PC-3 (cell line): ENCODE measurements around the gene SLC24A3. TPM values are rescaled to one million over a fixed set of nuclear protein-coding genes. Genes with fewer than 3 reads are reported as not detected.

Experiments used
- ATAC-seq: fragments of 200-7000 bp; cut with Tn5 transposase; 2 replicates; pipeline ENCODE4 v1.9.1; 2020; ENCODE audit warnings: mild to moderate bottlenecking, moderate library complexity
- BruUV-seq: library from RNA; stranded (reverse); fragments of 400-500 nt; replicated peaks from 2 replicates; lab custom pipeline; 2021; lab: Mats Ljungman, UMichigan
- CTCF ChIA-PET: fragments of 300-600 bp; sonication (Branson Sonifier 250); formaldehyde crosslinking; loops from one replicate; lab custom pipeline; 2022; ENCODE audit warnings: antibody characterized with exemption; lab: Charles Lee
- POLR2A ChIA-PET: fragments of 300-600 bp; sonication (Branson Sonifier 250); formaldehyde crosslinking; loops from one replicate; lab custom pipeline; 2022; ENCODE audit warnings: antibody characterized with exemption; ENCODE audit not compliant: unreplicated experiment; lab: Charles Lee
- DNase-seq: peaks from one replicate; pipeline ENCODE4 v3.0.0-alpha.2; 2015
- H2AFZ ChIP-seq: fragments of 300-600 bp; sonication (generic); 2 replicates; pipeline ENCODE4 v1.6.0; 2016; ENCODE audit warnings: antibody characterized with exemption, low read length
- H3F3A ChIP-seq: fragments of 300-600 bp; sonication (generic); one replicate; pipeline ENCODE4 v1.6.0; 2017; ENCODE audit warnings: antibody characterized with exemption, low read length, control low read depth, mild to moderate bottlenecking; ENCODE audit not compliant: unreplicated experiment
- H3K27ac ChIP-seq: fragments of 300-600 bp; sonication (generic); 2 replicates; pipeline ENCODE4 v1.5.1; 2016; ENCODE audit warnings: mild to moderate bottlenecking, low read length
- H3K27me3 ChIP-seq: fragments of 300-600 bp; sonication (generic); 2 replicates; pipeline ENCODE4 v1.6.1; 2016; ENCODE audit warnings: low read length, mixed read lengths
- H3K36me3 ChIP-seq: fragments of 300-600 bp; sonication (generic); 2 replicates; pipeline ENCODE4 v1.6.1; 2016; ENCODE audit warnings: low read depth, mixed run types, low read length, mixed read lengths
- H3K4me1 ChIP-seq: fragments of 300-600 bp; sonication (generic); 2 replicates; pipeline ENCODE4 v1.5.1; 2016; ENCODE audit warnings: low read length; ENCODE audit not compliant: insufficient read depth
- H3K4me2 ChIP-seq: fragments of 300-600 bp; sonication (generic); 2 replicates; pipeline ENCODE4 v1.6.0; 2016; ENCODE audit warnings: low read length
- H3K4me3 ChIP-seq: fragments of 300-600 bp; sonication (generic); 2 replicates; pipeline ENCODE4 v1.5.1; 2016; ENCODE audit warnings: mild to moderate bottlenecking, low read length, mixed read lengths
- H3K79me2 ChIP-seq: fragments of 300-600 bp; sonication (generic); 2 replicates; pipeline ENCODE4 v1.6.1; 2017; ENCODE audit warnings: low read length, mixed read lengths
- H3K9ac ChIP-seq: fragments of 300-600 bp; sonication (generic); 2 replicates; pipeline ENCODE4 v1.6.0; 2016; ENCODE audit warnings: mild to moderate bottlenecking, low read length
- H3K9me2 ChIP-seq: fragments of 300-600 bp; sonication (generic); replicated peaks from 2 replicates; pipeline ENCODE4 v1.6.1; 2016; ENCODE audit warnings: mixed run types, low read length, mixed read lengths
- H3K9me3 ChIP-seq: fragments of 300-600 bp; sonication (generic); 2 replicates; pipeline ENCODE4 v1.6.1; 2016; ENCODE audit warnings: low read length, mixed read lengths
- H4K20me1 ChIP-seq: fragments of 300-600 bp; sonication (generic); 2 replicates; pipeline ENCODE4 v1.6.1; 2016; ENCODE audit warnings: low read length, mixed read lengths
- EZH2 ChIP-seq: fragments of 300-600 bp; sonication (generic); IDR thresholded peaks from one replicate; pipeline ENCODE4 v1.6.1; 2017; ENCODE audit warnings: antibody characterized with exemption, mild to moderate bottlenecking, low read length; ENCODE audit not compliant: unreplicated experiment
- EZH2phosphoT487 ChIP-seq: fragments of 300-600 bp; sonication (generic); IDR thresholded peaks from 2 replicates; pipeline ENCODE4 v1.6.1; 2018; ENCODE audit warnings: mild to moderate bottlenecking, antibody characterized with exemption, low read length, borderline replicate concordance
- intact Hi-C: fragments of 100-400 bp; cut with micrococcal nuclease; formaldehyde crosslinking; loops from 2 replicates; pipeline ENCODE4 v1.9.0; 2023
- total RNA-seq: library from RNA; depleted of rRNA; stranded (reverse); fragments of >200 nt; gene quantifications from 2 replicates; pipeline ENCODE4 v1.2.3, GENCODE V29; 2014
- TF ChIP-seq, protein P1 (sequence below): fragments of 300-600 bp; sonication (generic); conservative IDR thresholded peaks from 2 replicates; pipeline ENCODE4 v1.5.1; 2017; ENCODE audit warnings: antibody characterized with exemption, low read depth, mild to moderate bottlenecking, low read length

Gene SLC24A3
- total RNA-seq, 1 experiment from 2014 or later = 0.11 TPM

DNA sequence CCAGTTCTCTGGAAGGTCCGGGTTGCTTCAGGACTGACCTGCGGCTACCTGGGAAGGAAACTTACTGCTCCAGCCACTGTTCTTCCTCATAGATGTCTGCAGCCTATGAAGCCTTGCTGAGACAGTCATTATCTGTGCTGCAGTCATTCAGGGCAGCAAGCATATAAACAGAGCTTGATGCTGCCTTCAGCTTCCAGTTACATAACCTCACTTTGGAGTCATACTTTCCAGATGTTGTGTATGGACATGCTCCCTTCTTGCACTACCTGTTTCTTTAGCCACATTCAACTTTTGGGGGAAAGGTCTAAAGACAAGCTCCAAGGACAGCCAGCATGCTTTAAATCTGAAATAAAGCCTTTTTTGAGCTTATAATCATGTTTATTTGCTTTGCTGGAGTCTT lies 98.1 kb downstream of the SLC24A3 start:
- Histone ChIP-seq H3K4me3 (no peak overlapping the region), H3K4me1 (no peaks in the 10 kb centered on the region), H3K9me3 (no peaks in the 10 kb centered on the region), H3K9ac (no peak overlapping the region), H3K9me2 (no peaks in the 10 kb centered on the region), H3K4me2 (no peak overlapping the region), H3F3A (no peaks in the 10 kb centered on the region), H3K36me3 (no peaks in the 10 kb centered on the region), H4K20me1 (no peaks in the 10 kb centered on the region), H2AFZ (no peak overlapping the region), H3K27ac (no peak overlapping the region), H3K79me2 (no peaks in the 10 kb centered on the region), H3K27me3 (peaks cover 47% of the 10 kb centered on the region)
- ATAC-seq (no peak), DNase-seq (no peak)
- ChIA-PET POLR2A (no interaction called here), CTCF (no interaction called here)
- TF ChIP-seq EZH2 (no peak), EZH2phosphoT487 (no peak)
- TF ChIP-seq, protein P1, sequence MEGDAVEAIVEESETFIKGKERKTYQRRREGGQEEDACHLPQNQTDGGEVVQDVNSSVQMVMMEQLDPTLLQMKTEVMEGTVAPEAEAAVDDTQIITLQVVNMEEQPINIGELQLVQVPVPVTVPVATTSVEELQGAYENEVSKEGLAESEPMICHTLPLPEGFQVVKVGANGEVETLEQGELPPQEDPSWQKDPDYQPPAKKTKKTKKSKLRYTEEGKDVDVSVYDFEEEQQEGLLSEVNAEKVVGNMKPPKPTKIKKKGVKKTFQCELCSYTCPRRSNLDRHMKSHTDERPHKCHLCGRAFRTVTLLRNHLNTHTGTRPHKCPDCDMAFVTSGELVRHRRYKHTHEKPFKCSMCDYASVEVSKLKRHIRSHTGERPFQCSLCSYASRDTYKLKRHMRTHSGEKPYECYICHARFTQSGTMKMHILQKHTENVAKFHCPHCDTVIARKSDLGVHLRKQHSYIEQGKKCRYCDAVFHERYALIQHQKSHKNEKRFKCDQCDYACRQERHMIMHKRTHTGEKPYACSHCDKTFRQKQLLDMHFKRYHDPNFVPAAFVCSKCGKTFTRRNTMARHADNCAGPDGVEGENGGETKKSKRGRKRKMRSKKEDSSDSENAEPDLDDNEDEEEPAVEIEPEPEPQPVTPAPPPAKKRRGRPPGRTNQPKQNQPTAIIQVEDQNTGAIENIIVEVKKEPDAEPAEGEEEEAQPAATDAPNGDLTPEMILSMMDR = no peak
- no TSS peak for BruUV-seq
- intact Hi-C loops = no loop called here

DNA sequence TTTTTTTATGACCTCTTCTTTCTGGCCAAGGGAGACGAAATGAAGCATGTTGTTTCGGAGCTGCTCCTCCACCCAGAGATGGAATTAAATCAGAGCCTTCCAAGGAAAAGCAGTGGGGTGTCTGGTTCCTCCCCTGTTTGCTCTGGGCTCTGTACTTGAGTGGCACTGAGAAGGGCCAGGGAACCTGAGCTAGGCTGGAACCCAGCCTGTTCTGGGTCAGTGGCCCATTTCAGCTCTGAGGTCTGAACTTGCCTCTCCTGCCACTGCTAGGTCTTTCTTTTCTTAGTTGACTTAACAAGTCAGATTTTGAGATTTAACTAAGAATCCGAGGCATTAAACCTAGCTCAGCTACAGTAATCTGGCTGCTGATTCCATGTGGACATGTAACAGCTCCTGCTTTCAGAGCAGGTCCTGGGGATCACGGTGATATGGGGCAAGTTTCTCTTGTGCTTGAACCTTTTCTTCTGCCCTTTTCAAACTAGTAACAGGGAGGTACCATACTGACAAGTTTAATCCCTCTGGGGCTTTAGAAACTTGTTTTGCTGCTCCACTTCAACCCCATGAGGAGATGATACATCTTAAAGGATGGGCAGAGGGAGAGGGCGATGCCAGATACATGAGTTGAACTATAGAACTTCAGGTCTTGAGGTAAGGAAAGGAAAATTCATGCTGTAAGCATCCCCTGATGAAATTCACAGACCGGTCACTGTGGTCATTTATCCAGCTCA lies 101.1 kb downstream of the SLC24A3 start:
- H3K4me1 ChIP-seq = no peaks in the 10 kb centered on the region
- H3K9me2 ChIP-seq = no peaks in the 10 kb centered on the region
- no peaks in the 10 kb centered on the region for H3K79me2 ChIP-seq
- peaks cover 58% of the 10 kb centered on the region for H3K27me3 ChIP-seq
- H2AFZ ChIP-seq = no peak overlapping the region
- no peak overlapping the region for H3K27ac ChIP-seq
- no peak for TF ChIP-seq EZH2phosphoT487
- TF ChIP-seq, protein P1 = no peak
- no peak for TF ChIP-seq EZH2
- ChIA-PET CTCF (no interaction called here), POLR2A (no interaction called here)
- no peak overlapping the region for H3K4me3 ChIP-seq
- H3K9ac ChIP-seq = no peak overlapping the region
- no peaks in the 10 kb centered on the region for H3F3A ChIP-seq
- no peaks in the 10 kb centered on the region for H3K36me3 ChIP-seq
- H3K9me3 ChIP-seq = no peaks in the 10 kb centered on the region
- no peak for ATAC-seq
- no TSS peak for BruUV-seq
- no peak for DNase-seq
- H4K20me1 ChIP-seq = no peaks in the 10 kb centered on the region
- intact Hi-C loops = no loop called here
- H3K4me2 ChIP-seq = no peak overlapping the region

DNA sequence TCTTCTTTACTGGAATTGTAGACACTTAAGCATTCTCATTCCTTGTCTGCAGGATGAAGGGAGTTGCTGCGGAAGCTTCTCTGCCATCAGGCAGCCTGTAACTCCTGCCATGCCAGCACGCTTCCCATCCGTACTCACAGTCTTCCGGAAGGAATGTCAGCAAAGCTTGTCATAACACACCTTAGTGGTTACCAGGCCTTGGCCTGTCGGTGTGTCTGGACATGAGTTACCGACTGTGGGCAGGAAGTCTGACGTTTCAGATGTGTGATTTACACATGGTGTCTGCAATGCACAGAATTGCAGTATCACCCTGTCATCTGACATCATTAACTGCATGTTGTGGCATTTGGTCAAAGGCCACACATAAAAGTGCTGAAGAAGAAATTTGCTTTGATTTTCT lies 102.2 kb downstream of the SLC24A3 start:
- H3K9me2 ChIP-seq = no peaks in the 10 kb centered on the region
- no peaks in the 10 kb centered on the region for H3K4me1 ChIP-seq
- TF ChIP-seq EZH2phosphoT487 (no peak), EZH2 (no peak)
- TF ChIP-seq, protein P1 = no peak
- BruUV-seq = no TSS peak
- no peak overlapping the region for H3K27ac ChIP-seq
- H3K4me2 ChIP-seq = no peak overlapping the region
- ChIA-PET POLR2A (no interaction called here), CTCF (no interaction called here)
- no peaks in the 10 kb centered on the region for H4K20me1 ChIP-seq
- H3K4me3 ChIP-seq = no peak overlapping the region
- no peak overlapping the region for H2AFZ ChIP-seq
- H3K9ac ChIP-seq = no peak overlapping the region
- DNase-seq (no peak), ATAC-seq (no peak)
- no peaks in the 10 kb centered on the region for H3K9me3 ChIP-seq
- H3K79me2 ChIP-seq = no peaks in the 10 kb centered on the region
- H3F3A ChIP-seq = no peaks in the 10 kb centered on the region
- no peaks in the 10 kb centered on the region for H3K36me3 ChIP-seq
- H3K27me3 ChIP-seq = peaks cover 58% of the 10 kb centered on the region
- intact Hi-C loops = no loop called here
